ENCODE measurements around the gene ATG13. TPM values are rescaled to one million over a fixed set of nuclear protein-coding genes. Genes with fewer than 3 reads are reported as not detected.
"Not testable (repeated sequence)": the region's sequence is repeated elsewhere in the genome, so short reads cannot be mapped to it uniquely, and the experiment has no call there.

The ATG13 gene
- polyA plus RNA-seq, 1 donor (not counting 4 experiments of a cell fraction or from before 2014, with no cell fraction given) = 33.3 TPM

DNA sequence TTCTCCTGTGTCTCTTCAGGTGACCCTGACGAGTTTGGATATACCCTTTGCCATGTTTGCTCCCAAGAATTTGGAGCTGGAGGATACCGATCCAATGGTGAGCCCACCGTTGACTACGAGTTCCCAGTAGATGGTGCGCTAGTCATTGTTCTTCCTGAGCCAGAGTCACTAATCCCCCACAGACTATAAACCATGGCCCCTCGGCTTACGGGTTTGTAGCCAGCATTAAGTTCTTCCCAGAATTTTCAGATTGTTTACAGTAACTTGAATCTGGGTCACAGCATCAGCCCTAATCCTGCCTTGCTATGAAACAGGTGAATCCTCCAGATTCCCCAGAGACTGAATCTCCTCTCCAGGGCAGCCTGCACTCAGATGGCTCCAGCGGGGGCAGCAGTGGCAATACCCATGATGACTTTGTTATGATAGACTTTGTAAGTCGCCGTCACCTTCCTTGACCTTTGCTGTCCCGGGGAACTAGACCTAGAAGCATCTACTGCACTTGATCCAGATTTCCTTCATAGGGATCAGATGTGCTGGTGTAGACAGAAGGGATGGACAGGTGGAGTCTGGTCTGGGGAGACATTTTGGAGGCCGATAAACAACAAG, 51.2 kb downstream of the ATG13 start:
- peaks cover 35 to 45% of the 10 kb centered on the region in 2 experiments for H3K36me3 ChIP-seq (ENCODE audit: control insufficient read depth in 2 of 2, extremely low read depth in 1 of 2, insufficient read depth in 2 of 2, low read length in 2 of 2)

GRCh38 chr11:46669711-46670139, 52.4 kb downstream of the ATG13 start:
- Histone ChIP-seq H3K9me1 (ENCODE audit: control insufficient read depth, extremely low read depth, insufficient read depth, low read length) (no peaks in the 10 kb centered on the region), H3K27ac (ENCODE audit: control insufficient read depth, insufficient read depth, low read length) (no peak overlapping the region), H3K4me1 (ENCODE audit: control insufficient read depth, extremely low read depth, insufficient read depth, low read length) (peaks cover 5% of the 10 kb centered on the region), H3K36me3 (ENCODE audit: control insufficient read depth in 2 of 2, extremely low read depth in 1 of 2, insufficient read depth in 2 of 2, low read length in 2 of 2) (peaks cover 30 to 42% of the 10 kb centered on the region in 2 experiments), H3K4me3 (ENCODE audit: control insufficient read depth in 2 of 3, extremely low read depth in 1 of 3, insufficient read depth in 2 of 3, low read depth in 1 of 3, low read length in 3 of 3) (no peak overlapping the region), H3K4me2 (ENCODE audit: control insufficient read depth, extremely low read depth, insufficient read depth, low read depth, low read length) (no peak overlapping the region), H2AFZ (ENCODE audit: control insufficient read depth, low read length) (no peak overlapping the region), H4K20me1 (ENCODE audit: control insufficient read depth, extremely low read depth, insufficient read depth, low read length) (no peaks in the 10 kb centered on the region), H3K27me3 (ENCODE audit: control insufficient read depth, extremely low read depth, insufficient read depth, low read length) (no peaks in the 10 kb centered on the region), H3K9me3 (ENCODE audit: control insufficient read depth, low read depth, low read length) (no peaks in the 10 kb centered on the region), H3K9ac (ENCODE audit: control insufficient read depth, extremely low read depth, insufficient read depth, low read length) (no peak overlapping the region), H3K79me2 (ENCODE audit: control insufficient read depth, insufficient read depth, low read length) (no peaks in the 10 kb centered on the region)
- TF ChIP-seq EZH2 (IDR thresholded peaks at IDR 0.05; ENCODE audit: low read length) (no peak), CTCF (optimal IDR thresholded peaks at IDR 0.05 in 1 of 3, IDR thresholded peaks at IDR 0.05 in 1 of 3, conservative IDR thresholded peaks at IDR 0.05 in 1 of 3; ENCODE audit: extremely low read depth in 1 of 3, insufficient read depth in 2 of 3, low read length in 3 of 3) (peak; percentile 36 to 66 (median 58))
- FAIRE-seq (peak; percentile 70), DNase-seq (ENCODE audit: low read depth, low spot score) (no peak)
- dilution Hi-C loops (cut with MboI; ENCODE audit: extremely low pct_ligation_motif_present, low sequenced_read_pairs) = no loop called here

More for the DNA sequence above, 51.2 kb downstream of the ATG13 start:
- Histone ChIP-seq H3K9me1 (ENCODE audit: control insufficient read depth, extremely low read depth, insufficient read depth, low read length) (no peaks in the 10 kb centered on the region), H3K9ac (ENCODE audit: control insufficient read depth, extremely low read depth, insufficient read depth, low read length) (no peak overlapping the region), H2AFZ (ENCODE audit: control insufficient read depth, low read length) (no peak overlapping the region), H3K4me3 (ENCODE audit: control insufficient read depth in 2 of 3, extremely low read depth in 1 of 3, insufficient read depth in 2 of 3, low read depth in 1 of 3, low read length in 3 of 3) (no peak overlapping the region), H3K4me1 (ENCODE audit: control insufficient read depth, extremely low read depth, insufficient read depth, low read length) (peaks cover 1% of the 10 kb centered on the region), H4K20me1 (ENCODE audit: control insufficient read depth, extremely low read depth, insufficient read depth, low read length) (no peaks in the 10 kb centered on the region), H3K9me3 (ENCODE audit: control insufficient read depth, low read depth, low read length) (no peaks in the 10 kb centered on the region), H3K79me2 (ENCODE audit: control insufficient read depth, insufficient read depth, low read length) (no peaks in the 10 kb centered on the region), H3K27me3 (ENCODE audit: control insufficient read depth, extremely low read depth, insufficient read depth, low read length) (no peaks in the 10 kb centered on the region), H3K27ac (ENCODE audit: control insufficient read depth, insufficient read depth, low read length) (no peak overlapping the region), H3K4me2 (ENCODE audit: control insufficient read depth, extremely low read depth, insufficient read depth, low read depth, low read length) (no peak overlapping the region)
- dilution Hi-C loops (cut with MboI; ENCODE audit: extremely low pct_ligation_motif_present, low sequenced_read_pairs) = no loop called here
- FAIRE-seq (no peak), DNase-seq (ENCODE audit: low read depth, low spot score) (no peak)
- TF ChIP-seq EZH2 (IDR thresholded peaks at IDR 0.05; ENCODE audit: low read length) = no peak
- no peak for TF ChIP-seq CTCF (optimal IDR thresholded peaks at IDR 0.05 in 1 of 3, IDR thresholded peaks at IDR 0.05 in 1 of 3, conservative IDR thresholded peaks at IDR 0.05 in 1 of 3; ENCODE audit: extremely low read depth in 1 of 3, insufficient read depth in 2 of 3, low read length in 3 of 3)

DNA sequence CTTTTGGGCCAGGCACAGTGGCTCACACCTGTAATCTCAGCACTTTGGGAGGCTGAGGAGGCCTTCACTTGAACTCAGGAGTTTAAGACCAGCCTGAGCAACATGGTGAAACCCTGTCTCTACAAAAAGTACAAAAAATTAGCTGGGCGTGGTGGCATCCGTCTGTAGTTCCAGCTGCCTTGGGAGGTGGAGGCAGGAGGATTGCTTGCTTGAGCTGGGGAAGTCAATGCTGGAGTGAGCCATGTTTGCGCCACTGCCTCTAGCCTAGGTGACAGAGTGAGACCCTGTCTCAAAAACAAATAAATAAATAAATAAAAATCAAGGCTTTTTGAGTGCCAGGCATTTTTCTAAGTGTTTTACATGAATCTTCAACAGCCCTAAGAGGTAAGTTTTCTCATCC, 53.2 kb downstream of the ATG13 start:
- H2AFZ ChIP-seq (ENCODE audit: control insufficient read depth, low read length); H3K9me3 ChIP-seq (ENCODE audit: control insufficient read depth, low read depth, low read length); H3K4me3 ChIP-seq (ENCODE audit: control insufficient read depth in 2 of 3, extremely low read depth in 1 of 3, insufficient read depth in 2 of 3, low read depth in 1 of 3, low read length in 3 of 3); FAIRE-seq; H3K79me2 ChIP-seq (ENCODE audit: control insufficient read depth, insufficient read depth, low read length); H3K9ac ChIP-seq (ENCODE audit: control insufficient read depth, extremely low read depth, insufficient read depth, low read length); dilution Hi-C loops (cut with MboI; ENCODE audit: extremely low pct_ligation_motif_present, low sequenced_read_pairs); H3K27me3 ChIP-seq (ENCODE audit: control insufficient read depth, extremely low read depth, insufficient read depth, low read length); H3K27ac ChIP-seq (ENCODE audit: control insufficient read depth, insufficient read depth, low read length); H3K4me2 ChIP-seq (ENCODE audit: control insufficient read depth, extremely low read depth, insufficient read depth, low read depth, low read length); H4K20me1 ChIP-seq (ENCODE audit: control insufficient read depth, extremely low read depth, insufficient read depth, low read length); DNase-seq (ENCODE audit: low read depth, low spot score); H3K9me1 ChIP-seq (ENCODE audit: control insufficient read depth, extremely low read depth, insufficient read depth, low read length): not testable (repeated sequence)
- peaks cover 25 to 42% of the 10 kb centered on the region in 2 experiments for H3K36me3 ChIP-seq (ENCODE audit: control insufficient read depth in 2 of 2, extremely low read depth in 1 of 2, insufficient read depth in 2 of 2, low read length in 2 of 2)
- peaks cover 13% of the 10 kb centered on the region for H3K4me1 ChIP-seq (ENCODE audit: control insufficient read depth, extremely low read depth, insufficient read depth, low read length)

All from keratinocyte (primary cell).